Head of caudate nucleus (tissue), 42 donors: ENCODE results near the gene RIPK4.

Experiments used
- DNase-seq, 42 donors: peaks; one replicate each; pipeline versions ENCODE4 v3.0.0 to v3.0.0-alpha.2; 2020 to 2021; ENCODE audit warnings: mixed read lengths in 7 of 42
- intact Hi-C: fragments of 100-400 bp; cut with DNase I; formaldehyde crosslinking; loops from one replicate; pipeline ENCODE4 v1.15.0; 2022

The RIPK4 gene

GRCh38 chr21:41766883-41767605 lies at the start of gene RIPK4:
Gene RIPK4, minus strand, starts transcription at chr21:41767052. Its CDS starts 11 bp downstream, at chr21:41767041.
- no peak for DNase-seq
- intact Hi-C loops = no loop called here

DNA sequence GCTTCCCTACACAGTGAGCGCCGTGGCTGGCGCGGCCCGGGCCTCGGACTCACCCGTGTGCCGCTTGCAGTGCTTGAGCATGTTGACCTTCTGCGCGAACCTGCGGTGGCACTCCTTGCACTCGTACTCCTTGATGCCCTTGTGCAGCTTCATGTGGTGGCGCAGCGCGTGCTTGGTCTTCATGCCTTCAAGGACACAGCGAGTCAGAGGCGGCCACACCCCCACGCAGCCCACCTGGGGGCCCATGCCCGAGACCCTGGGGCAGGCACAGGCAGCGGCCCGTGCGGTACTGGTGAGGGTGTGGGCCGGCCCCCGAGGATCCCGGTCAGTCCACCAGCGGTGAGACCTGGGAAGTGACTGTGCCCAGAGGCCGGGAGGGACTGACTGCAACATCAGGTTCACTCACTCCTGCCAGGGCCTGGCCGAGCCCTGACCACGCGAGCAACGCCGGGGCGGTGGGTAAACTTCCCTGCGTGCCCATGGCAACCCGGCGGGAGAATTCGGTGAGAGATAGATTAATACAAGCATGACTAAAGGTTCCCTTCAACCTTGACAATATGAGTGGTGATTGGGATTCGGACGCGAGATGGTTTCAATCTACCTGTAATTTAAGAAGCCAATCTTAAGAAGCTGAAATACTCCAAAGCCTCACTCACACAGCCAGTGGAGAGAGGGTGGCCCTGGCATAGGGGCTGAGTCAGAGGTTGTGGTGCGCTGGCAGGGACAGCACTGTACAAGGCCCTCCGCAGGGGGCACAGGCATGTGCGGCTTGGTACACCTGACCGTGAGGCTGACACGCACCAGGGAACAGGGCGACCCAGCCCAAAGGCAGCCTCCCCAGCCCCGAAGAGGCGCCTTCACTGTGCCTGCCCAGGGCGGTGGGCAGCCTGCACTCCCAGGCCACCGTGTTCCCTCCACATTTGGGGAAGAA lies 49.1 kb upstream of the RIPK4 start:
- no peak for DNase-seq
- intact Hi-C loops = loop anchor here (2.0 kb wide), 1 partner anchor 301 kb away; no protein-coding TSS in a partner anchor

DNA sequence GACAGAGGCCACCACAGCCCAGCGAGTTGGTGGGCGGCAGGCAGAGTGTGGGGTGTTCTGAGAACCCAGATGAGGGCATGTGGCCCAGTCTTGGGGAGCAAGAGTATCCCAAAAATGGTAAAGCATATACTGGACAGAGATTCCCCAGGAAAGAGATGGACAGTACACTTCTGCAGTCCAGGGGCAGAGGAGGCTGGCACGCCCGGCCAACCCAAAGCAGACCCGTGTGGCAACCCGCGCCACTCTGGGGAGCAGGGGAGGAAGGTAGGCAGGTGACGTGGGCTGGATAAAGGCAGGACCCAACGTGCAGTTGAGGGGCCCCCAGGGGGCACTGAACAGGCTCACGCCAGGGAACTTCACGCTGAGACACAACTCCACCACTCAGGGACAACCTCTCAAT lies 46.4 kb upstream of the RIPK4 start:
- no peak for DNase-seq
- intact Hi-C loops = no loop called here

DNA sequence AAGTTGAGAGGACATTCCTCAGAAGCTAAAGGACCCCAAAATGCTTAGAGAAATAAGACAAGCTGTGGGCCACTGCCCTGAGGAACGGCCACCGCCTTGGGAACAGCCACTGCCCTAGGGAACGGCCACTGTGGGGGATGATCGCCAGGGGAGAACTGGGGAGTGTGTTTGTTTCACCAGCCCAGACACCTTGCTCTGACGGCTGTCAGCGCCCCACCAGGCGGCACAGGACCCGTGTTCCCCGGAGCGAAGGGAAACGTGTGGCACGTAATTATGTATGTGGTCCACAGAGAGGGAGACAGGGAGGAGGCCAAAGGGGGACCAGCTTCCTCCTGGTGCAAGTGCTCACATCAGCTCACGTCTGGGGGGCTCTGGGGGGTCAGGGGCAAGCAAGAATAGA lies 45.8 kb upstream of the RIPK4 start:
- intact Hi-C loops = no loop called here
- no peak for DNase-seq

DNA sequence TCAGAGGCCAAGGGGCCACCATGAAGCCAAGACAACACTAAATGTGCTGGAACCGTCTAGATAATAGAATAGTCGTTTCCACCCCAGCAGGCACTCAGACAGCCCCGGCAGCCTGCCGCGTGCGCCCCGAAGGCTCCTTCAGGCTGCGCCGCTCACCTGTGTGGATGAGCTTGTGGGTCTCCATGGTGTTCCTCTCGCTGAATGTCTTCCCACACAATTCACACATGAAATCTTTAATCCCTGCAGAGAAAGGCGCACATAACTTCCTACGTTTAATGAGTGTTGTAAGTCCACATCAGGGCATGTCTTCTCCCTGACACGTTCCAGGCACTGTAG lies 43.7 kb upstream of the RIPK4 start:
- intact Hi-C loops = no loop called here
- DNase-seq = peak in 6 of 42 donors; percentile 21 to 52 (median 44)

- no peak for DNase-seq
- intact Hi-C loops = loop anchor here (10.0 kb wide), 1 partner anchor 195 kb away; no protein-coding TSS in a partner anchor
Measured at GRCh38 chr21:41809891-41810596, 43.2 kb upstream of the RIPK4 start.

GRCh38 chr21:41808846-41809245 lies 42.0 kb upstream of the RIPK4 start:
- no peak for DNase-seq
- intact Hi-C loops = loop anchor here (10.0 kb wide), 1 partner anchor 194 kb away; no protein-coding TSS in a partner anchor

DNA sequence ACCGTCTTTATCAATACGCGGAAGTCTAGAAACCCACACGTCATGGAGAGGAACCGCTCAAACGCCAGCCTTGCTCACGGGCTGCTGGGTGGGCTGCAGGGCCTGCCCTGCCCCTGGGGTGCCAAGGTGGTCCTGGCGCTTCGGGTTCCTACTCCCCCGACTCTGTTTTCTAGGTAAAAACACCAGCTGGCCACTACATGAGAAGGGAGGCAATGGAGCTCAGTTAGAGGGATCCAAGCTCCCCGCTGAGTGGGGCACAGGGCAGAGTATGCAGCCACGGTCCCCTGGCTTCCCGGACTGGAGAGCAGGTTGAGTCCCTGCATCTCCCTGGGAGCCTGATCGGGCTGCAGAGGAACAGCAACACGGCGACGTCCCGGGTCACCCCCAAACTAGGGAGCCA lies 41.2 kb upstream of the RIPK4 start:
- DNase-seq = no peak
- intact Hi-C loops = loop anchor here (10.0 kb wide), 1 partner anchor 193 kb away; no protein-coding TSS in a partner anchor

DNA sequence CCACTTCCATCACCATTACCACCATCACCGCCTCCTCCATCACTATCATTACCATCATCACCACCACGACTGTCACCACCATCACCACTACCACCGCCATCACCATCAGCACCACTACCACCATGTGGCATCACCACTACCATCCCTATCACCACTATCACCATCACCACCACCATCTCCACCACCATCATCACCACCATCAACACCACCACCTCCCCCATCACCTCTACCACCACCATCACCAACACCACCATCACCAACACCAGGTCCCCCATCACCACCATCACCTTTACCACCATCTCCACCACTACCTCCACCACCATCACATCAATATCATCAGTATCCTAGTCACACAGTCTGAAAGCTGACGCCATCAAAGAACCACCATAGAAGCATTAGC lies 39.9 kb upstream of the RIPK4 start:
- intact Hi-C loops = loop anchor here (10.0 kb wide), 1 partner anchor 192 kb away; no protein-coding TSS in a partner anchor
- DNase-seq = no peak

GRCh38 chr21:41805643-41806042 lies 38.8 kb upstream of the RIPK4 start:
- intact Hi-C loops = loop anchor here (10.0 kb wide), 1 partner anchor 191 kb away; no protein-coding TSS in a partner anchor
- no peak for DNase-seq

GRCh38 chr21:41805038-41805437 lies 38.2 kb upstream of the RIPK4 start:
- intact Hi-C loops = loop anchor here (10.0 kb wide), 1 partner anchor 190 kb away; no protein-coding TSS in a partner anchor
- peak in 1 of 42 donors; percentile 21 for DNase-seq

DNA sequence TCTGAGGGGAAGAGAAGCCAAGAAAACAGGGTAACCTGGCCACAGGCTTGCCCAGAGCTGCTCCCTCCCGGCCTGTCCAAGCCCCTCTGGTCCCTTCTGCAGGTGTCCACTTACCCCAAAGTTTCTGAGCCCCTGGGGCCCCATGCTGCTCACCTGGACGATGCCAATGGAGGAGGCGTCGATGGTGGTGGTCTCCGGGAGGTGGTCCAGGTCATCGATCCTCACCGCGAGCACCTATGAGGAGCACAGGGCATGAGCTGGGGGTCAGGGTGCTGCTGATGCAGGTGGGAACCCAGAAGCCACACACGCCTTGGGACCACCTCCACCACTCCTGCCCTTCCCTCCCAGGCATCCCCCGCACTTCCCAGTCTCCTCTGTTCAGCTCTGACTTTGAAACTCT lies 37.5 kb upstream of the RIPK4 start:
- no peak for DNase-seq
- intact Hi-C loops = loop anchor here (10.0 kb wide), 1 partner anchor 190 kb away; no protein-coding TSS in a partner anchor

DNA sequence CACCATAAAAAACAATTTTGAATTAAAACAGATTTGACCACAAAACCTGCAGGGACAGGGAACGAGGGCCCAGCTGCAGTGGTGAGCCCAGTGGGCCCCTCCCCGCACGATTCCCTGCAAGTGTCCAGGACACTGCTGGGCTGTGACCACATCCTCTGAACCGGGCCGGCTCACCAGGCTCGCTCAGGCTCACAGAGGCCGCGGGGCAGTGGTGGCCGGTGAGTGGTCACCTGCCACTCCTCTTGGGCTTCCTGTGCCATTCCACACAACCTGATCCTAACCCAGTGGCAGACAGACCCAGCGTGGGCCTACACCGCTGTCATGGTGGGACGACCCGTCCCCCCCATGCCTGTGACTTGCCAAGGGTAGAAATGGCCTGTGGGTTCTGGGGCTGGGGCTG lies 36.5 kb upstream of the RIPK4 start:
- intact Hi-C loops = loop anchor here (10.0 kb wide), 1 partner anchor 189 kb away; no protein-coding TSS in a partner anchor
- DNase-seq = peak in 2 of 42 donors; percentile 16 to 23

DNA sequence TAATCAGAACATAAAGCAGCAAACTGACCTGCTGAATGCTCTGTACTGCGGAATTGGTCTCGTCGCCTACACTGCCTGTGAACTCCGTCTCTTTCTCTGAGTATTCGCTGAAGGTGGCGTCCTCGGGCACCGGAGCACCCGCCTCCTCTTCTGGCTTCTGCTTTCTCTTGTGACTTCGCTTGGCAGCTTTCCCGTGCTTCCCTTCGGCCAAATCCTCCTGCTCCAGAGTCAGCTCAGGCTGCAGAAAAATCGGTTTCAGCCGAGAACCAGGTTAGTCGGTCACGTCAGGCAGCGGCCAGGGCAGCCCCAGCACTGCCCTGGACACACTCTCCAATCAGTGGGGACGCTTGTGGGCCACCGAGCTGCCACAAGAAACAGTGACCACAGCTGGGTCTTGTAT lies 35.8 kb upstream of the RIPK4 start:
- intact Hi-C loops = loop anchor here (10.0 kb wide), 1 partner anchor 188 kb away; no protein-coding TSS in a partner anchor
- peak; percentile 28 to 86 (median 72) for DNase-seq

DNA sequence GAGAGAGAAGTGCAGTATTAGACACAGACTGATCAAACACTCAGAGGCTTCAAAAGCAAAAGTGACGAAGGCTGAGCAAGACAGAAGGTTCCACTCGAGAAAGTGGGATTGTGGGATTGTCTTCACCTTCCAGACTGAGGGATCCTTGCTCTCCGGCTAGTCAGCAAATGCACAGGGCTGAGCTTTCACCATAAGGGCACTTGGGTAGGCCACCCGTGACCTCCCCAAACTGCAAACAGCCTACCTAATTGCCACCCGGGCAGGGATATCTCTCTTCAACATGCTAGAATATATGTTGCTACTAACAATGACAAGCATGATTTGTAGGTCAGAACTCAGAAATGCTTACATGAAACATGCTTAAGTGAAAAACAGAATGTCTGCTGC lies 35.3 kb upstream of the RIPK4 start:
- peak in 1 of 42 donors; percentile 19 for DNase-seq
- intact Hi-C loops = loop anchor here (10.0 kb wide), 1 partner anchor 187 kb away; no protein-coding TSS in a partner anchor

DNA sequence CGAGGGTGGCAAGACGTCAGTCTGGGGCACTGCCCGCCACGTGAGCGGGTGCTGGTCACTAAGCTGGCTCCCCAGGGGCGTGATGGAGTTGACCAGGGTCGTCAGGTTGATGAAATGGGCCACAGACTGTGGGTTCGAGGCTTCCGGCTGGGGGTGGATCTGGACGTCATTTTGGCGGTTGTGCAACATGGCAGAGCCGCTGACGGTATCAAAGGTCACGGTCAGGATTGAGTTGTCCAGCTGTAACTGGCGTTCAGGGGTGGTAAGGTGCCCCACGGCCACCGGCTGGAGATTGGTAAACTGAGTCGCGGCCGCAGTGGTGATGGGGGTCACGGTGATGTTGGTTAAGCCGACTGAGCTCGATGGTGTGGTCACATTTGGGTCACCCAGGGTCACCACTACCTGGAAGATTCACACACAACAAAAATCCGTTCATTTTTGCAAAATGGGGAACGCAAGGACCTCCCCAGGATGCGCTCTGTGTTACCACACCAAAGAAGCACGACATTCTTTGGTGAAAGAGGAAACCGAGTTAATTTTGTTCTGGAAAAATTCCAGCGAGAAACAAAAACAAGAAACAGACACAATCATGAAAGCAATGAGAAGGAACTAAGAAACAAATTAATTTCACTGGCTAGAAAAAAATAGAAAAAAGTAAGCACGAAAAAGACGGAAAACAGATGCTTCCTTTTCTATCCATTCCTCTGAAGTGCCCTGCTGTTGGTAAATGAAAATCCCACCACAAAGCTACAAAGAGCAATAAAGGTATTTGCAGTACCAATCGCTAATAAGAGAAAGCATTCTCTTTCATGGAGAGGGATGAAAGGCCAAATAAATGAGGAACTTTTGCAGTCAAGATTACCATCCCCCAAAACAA lies 34.7 kb upstream of the RIPK4 start:
- intact Hi-C loops = loop anchor here (10.0 kb wide), 1 partner anchor 187 kb away; no protein-coding TSS in a partner anchor
- DNase-seq = no peak

GRCh38 chr21:41800425-41801320 lies 33.8 kb upstream of the RIPK4 start:
- no peak for DNase-seq
- intact Hi-C loops = loop anchor here (10.0 kb wide), 1 partner anchor 186 kb away; no protein-coding TSS in a partner anchor
